ENCODE measurements around the gene KCNQ1. TPM values are rescaled to one million over a fixed set of nuclear protein-coding genes. Genes with fewer than 3 reads are reported as not detected.

The KCNQ1 gene
- total and polyA plus RNA-seq, 2 of the 13 experiments (the other 11 are each of a cell fraction or from before 2014, with no cell fraction given) = 0.02 to 0.08 TPM

- TF ChIP-seq FUBP1 (CRISPR knock-in tag; IDR thresholded peaks at IDR 0.05; ENCODE audit: borderline replicate concordance) (0 out of 2 replicates have a peak, but pooled peaks have one; percentile 14), REPIN1 (CRISPR knock-in tag; IDR thresholded peaks at IDR 0.05; ENCODE audit: borderline replicate concordance, low read depth) (peak; percentile 91), HBP1 (CRISPR knock-in tag; IDR thresholded peaks at IDR 0.05; ENCODE audit: low read depth) (no peak), ZNF251 (CRISPR knock-in tag; IDR thresholded peaks at IDR 0.05) (no peak), FOXP1 (IDR thresholded peaks at IDR 0.05) (no peak), FOXP1 (CRISPR knock-in tag; IDR thresholded peaks at IDR 0.05) (0 out of 2 replicates have a peak, but pooled peaks have one; percentile 41), CERS6 (CRISPR knock-in tag; IDR thresholded peaks at IDR 0.05) (0 out of 2 replicates have a peak, but pooled peaks have one; percentile 43), NR3C1 (CRISPR knock-in tag; IDR thresholded peaks at IDR 0.05) (0 out of 2 replicates have a peak, but pooled peaks have one; percentile 17), SCMH1 (CRISPR knock-in tag; IDR thresholded peaks at IDR 0.05; ENCODE audit: borderline replicate concordance) (no peak), FOXO4 (CRISPR knock-in tag; conservative IDR thresholded peaks at IDR 0.05) (no peak), GPN1 (CRISPR knock-in tag; IDR thresholded peaks at IDR 0.05; ENCODE audit: borderline replicate concordance) (no peak), PTBP1 (IDR thresholded peaks at IDR 0.05; ENCODE audit: low read depth, low read length, poor library complexity, severe bottlenecking) (no peak), SMAD9 (CRISPR knock-in tag; IDR thresholded peaks at IDR 0.05) (no peak), TOE1 (CRISPR knock-in tag; IDR thresholded peaks at IDR 0.05) (no peak; the same call in 1 of the 2 replicates), ATF5 (CRISPR knock-in tag; IDR thresholded peaks at IDR 0.05; ENCODE audit: low read depth) (no peak), ZNF225 (CRISPR knock-in tag; IDR thresholded peaks at IDR 0.05) (peak; percentile 69; the same call in 1 of the 2 replicates), SPEN (CRISPR knock-in tag; IDR thresholded peaks at IDR 0.05; ENCODE audit: low read depth) (peak; percentile 99), ZBTB44 (CRISPR knock-in tag; IDR thresholded peaks at IDR 0.05) (0 out of 2 replicates have a peak, but pooled peaks have one; percentile 16), CHD2 (IDR thresholded peaks at IDR 0.05; ENCODE audit: low read depth, low read length) (no peak), ZMAT5 (CRISPR knock-in tag; IDR thresholded peaks at IDR 0.05; ENCODE audit: borderline replicate concordance, low read depth) (no peak), ZNF343 (CRISPR knock-in tag; IDR thresholded peaks at IDR 0.05) (no peak)
These were observed 44.6 kb upstream of the KCNQ1 start, which contains the start of gene TSSC4 (continued) for GRCh38 chr11:2400069-2400761.

Data from HepG2 (cell line).